HG03571 (cell line): ENCODE results near the gene CTAGE9.
"Not testable (repeated sequence)": the region's sequence is repeated elsewhere in the genome, so short reads cannot be mapped to it uniquely, and the experiment has no call there.

Source experiments
- ATAC-seq: cut with Tn5 transposase; IDR thresholded peaks from one replicate; pipeline ENCODE4 v1.9.1; 2021; ENCODE audit not compliant: unreplicated experiment

CTAGE9 gene

DNA sequence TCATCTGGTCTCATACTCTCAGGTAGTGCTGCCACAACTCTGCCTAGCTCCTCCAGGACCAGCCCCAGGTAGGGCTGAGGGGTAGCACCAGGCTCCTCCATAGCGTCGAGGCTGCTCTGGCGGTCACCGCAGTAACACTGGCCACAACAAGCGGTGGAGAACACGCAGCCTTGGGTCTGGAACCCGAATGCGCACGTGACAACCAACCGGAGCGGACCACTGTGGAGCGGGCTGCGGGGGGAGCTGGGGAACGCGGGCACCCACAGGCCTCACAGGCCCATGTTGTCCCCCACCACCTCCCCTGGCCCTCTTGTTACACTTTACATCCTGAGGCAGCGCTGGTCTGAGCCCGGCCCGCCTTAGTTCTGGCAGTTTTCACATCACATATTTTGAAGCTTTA is at the start of gene CTAGE9:
Gene CTAGE9, minus strand, starts transcription at position 101 of the 400 bp plus-strand sequence. Its CDS starts 0 bp downstream, at position 101.
- ATAC-seq, result not testable (repeated sequence)

GRCh38 chr6:131758920-131759319 is 48.1 kb upstream of the CTAGE9 start:
- no peak for ATAC-seq

DNA sequence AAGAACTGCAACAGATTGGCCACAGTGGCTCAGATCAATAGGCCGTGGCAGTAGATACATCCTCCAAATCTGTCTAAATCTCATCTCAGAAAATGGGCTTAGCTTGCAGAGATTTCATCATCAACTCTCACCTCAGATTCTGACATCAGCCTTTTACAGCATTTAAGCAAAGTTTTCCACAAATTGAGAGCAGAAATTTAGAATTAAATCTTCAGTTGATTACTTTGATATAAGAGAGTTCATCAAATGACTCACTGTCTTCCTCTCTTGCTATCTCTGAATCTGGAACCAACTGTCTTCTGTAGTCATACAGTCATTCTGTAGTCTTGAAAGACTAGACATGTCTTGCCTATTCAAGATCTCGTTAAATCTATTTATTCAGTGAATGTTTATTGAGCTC is 45.2 kb upstream of the CTAGE9 start:
- no peak for ATAC-seq

DNA sequence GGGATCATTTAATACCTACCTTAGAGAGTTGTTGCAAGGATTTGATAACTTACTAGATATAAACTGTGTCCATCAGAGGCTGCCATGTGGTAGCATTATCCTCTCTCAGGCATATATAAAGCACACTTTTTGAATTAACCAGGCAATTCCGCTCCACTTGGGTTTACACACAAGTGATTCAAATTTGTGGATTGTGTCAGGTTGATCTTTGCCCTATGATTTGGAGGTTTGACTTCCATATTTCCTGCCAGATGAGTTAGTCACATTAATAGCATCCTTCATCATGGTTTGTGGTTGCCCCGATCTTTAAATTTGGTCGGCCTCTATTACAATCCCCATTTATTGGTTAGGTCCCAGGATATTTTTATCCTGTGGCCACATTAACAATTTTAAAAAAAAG is 44.8 kb upstream of the CTAGE9 start:
- ATAC-seq, result no peak

DNA sequence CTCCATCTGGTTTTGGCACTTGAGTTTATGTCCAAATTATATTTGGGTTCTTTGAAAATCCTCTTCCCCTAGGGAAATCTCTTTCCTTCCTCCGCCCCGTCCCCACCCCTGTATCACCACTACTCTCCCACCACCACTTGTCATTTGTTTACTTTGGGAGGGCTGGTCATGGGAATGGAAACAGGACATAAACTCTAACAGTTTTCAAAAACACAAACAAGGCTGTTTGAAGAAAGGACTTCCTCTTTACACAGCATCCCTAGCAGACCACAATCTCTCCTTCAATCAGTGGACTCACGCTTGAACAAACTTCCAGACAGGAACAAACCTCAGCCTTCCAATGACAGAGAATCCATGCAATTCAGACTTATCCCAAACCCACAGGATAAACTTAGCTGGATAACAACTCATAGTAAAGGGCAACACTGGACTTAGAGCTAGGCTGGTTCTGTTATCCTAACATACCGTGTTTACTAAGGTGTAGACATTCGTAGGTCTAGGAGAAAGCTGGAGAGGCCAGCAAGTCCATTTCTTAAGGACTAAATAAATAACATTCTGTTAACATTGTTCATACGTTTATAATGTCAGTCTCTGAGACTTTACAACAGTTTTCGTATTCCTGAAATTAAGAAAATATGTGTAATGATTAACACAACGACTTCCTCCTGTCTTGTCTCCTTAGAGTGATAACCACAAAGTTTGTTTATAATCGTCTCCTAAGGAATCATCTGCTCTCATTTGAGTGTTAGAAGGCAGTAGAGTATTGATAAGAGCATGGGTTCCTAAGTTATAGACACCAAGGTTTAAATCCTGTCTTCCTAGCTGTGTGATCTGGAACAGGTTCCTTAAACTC is 44.1 kb upstream of the CTAGE9 start:
- no peak for ATAC-seq

GRCh38 chr6:131754088-131754487 is 43.3 kb upstream of the CTAGE9 start:
- no peak for ATAC-seq

GRCh38 chr6:131751012-131751715 is 40.3 kb upstream of the CTAGE9 start:
- not testable (repeated sequence) for ATAC-seq

- no peak for ATAC-seq
Observed at GRCh38 chr6:131749023-131749422, 38.2 kb upstream of the CTAGE9 start.

- ATAC-seq, result no peak
Observed at GRCh38 chr6:131747821-131748353, 37.1 kb upstream of the CTAGE9 start.

GRCh38 chr6:131745476-131745875 is 34.7 kb upstream of the CTAGE9 start:
- no peak for ATAC-seq

DNA sequence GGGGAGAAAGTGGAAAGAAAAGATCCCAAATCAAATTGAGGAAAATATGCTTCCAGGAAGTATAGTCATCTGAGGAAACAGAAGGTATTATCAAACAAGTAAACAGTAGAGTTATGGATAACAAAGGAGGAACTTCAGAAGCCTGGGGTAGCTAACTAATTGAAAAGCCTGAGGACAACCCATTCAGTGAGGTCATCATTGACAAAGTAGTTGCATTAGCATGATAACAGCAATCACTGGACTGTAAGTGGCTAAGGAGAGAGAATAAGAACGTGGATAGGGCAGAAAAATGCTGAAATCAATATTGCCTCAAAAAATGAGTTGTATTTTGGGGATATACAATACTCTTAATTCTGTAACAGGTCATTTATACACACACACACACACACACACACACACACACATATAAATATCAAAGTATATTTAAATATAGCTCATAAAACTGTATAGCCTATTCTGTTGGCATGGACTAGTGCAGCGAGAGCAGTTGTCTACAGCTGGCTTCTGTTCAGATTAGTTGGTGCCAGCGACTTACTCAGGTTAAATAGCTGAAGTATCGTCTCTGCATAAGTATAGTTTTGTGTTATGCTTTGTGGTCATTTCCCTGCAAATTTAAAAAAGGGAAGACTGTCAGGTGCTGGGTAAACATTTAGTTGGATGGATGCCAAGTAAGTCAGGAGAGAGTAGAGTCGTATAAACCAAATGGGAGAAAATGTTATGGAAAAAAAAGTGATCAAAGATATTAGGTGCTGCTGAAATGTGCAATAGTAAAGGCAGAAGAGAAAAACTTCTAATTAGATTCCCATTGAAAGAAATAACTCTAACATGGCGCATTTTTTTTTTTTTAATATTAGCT is 33.8 kb upstream of the CTAGE9 start:
- ATAC-seq, result no peak

- ATAC-seq, result no peak
Observed at GRCh38 chr6:131741688-131742393, 31.0 kb upstream of the CTAGE9 start.

GRCh38 chr6:131740161-131740560 is 29.3 kb upstream of the CTAGE9 start:
- ATAC-seq, result no peak

- no peak for ATAC-seq
Observed at GRCh38 chr6:131739136-131739535, 28.3 kb upstream of the CTAGE9 start.

DNA sequence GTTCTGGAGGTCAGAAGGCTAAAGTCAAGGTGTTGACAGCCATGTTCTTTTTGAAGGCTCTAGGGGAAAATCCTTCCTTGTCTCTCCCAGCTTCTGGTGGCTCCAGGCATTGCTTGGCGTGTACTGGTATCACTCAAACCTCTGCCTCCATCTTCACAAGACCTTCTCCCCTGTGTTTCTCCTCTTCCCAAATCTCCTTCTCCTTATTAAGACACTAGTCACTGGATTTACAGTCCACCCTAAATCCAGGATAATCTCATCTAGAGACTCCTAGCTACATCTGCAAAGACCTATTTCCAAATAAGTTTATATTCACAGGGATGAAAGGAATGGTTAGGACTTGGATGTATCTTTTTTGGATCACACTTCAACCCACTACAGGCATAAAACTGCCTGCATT is 26.0 kb upstream of the CTAGE9 start:
- ATAC-seq, result no peak

GRCh38 chr6:131736003-131736596 is 25.3 kb upstream of the CTAGE9 start:
- no peak for ATAC-seq

DNA sequence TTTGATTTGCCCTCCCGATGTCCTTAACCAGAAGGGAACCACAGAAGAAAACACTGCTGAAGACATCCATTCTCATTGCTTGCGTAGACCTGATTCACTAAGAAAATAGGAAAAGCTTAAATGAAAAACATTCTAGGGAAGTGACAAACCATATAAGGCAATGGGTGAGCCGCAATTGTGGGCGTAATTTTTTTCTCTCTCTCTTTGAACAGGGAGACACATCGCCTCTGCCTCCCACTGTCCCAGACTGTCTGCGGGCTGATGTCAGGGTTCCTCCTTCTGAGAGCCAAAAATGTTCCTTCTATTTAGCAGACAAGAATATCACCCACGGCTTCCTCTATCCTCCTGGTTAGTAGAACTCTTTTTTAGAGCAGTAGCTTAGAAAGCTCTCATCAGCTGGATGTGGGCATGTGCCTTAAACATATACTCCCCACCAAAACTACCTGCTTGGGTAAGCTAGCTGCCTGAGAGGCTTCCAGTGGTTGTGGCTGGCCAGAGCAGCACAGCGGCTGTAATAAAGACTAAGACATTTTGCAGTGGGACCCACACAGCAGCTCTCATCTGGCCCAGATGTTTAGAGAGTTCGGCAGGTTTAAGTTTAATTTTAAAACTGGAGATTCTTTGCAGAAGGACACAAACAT is 22.7 kb upstream of the CTAGE9 start:
- no peak for ATAC-seq

DNA sequence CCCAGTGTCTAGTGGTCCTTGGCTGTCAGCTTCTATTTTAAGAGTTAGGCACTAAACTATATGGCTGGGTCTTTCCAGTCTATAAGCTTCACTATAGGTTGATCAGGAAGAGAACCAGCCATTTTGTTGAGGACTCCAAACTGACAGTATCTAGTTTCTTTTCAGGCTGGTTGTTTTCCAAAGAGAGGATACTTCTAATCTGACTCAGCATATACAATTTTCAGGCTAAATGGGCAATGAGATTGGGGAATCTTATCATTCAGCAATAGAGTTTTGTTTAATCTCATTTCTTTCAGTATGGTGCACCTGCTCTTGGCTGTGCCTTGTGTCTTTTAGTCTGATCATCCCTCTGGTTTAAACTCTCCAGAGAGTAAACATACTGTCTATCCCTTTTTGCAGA is 20.4 kb upstream of the CTAGE9 start:
- ATAC-seq, result no peak

DNA sequence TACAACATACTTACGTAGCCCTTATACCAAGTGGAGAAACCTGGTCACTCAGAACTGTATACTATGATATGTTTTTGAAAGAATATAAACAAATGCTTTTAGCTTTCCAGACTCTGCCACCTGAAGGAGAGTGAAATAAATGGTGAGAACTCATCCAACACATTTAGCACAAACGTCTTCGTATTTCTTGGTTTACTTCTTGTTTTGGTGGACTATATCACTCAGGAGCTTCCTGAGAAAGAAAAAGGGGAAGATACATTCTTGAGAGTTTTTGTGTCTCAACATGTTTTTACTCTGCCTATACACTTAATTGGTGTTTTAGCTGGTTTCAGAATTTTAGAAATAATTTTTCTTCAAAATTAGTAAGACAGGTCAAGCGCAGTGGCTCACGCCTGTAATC is 19.4 kb upstream of the CTAGE9 start:
- no peak for ATAC-seq

- no peak for ATAC-seq
Observed at GRCh38 chr6:131729550-131729949, 18.7 kb upstream of the CTAGE9 start.
